HepG2 (cell line): ENCODE measurements around the gene SNX15. TPM values are rescaled to one million over a fixed set of nuclear protein-coding genes. Genes with fewer than 3 reads are reported as not detected.

Experiments
- ATAC-seq: fragments of 200-7000 bp; cut with Tn5 transposase; 3 replicates; pipeline ENCODE4 v1.9.1; 2020; ENCODE audit warnings: mild to moderate bottlenecking, moderate library complexity
- BruUV-seq: library from RNA; stranded (reverse); fragments of 400-500 nt; replicated peaks from 2 replicates; lab custom pipeline; 2021; lab: Mats Ljungman, UMichigan
- CTCF ChIA-PET: fragments of 300-600 bp; formaldehyde crosslinking; extraction: SDS; loops from one replicate; lab custom pipeline; 2021; ENCODE audit warnings: low total read pairs, inconsistent platforms, low intra/inter-chr PET ratio; lab: Yijun Ruan, JAX
- POLR2A ChIA-PET: fragments of 350-600 bp; sonication (Branson Sonifier 250); formaldehyde crosslinking; loops from one replicate; lab custom pipeline; 2020; ENCODE audit warnings: antibody characterized with exemption, inconsistent platforms; lab: Yijun Ruan, JAX
- DNase-seq: peaks from one replicate; pipeline ENCODE4 v3.0.0-alpha.2; 2015; ENCODE audit warnings: low spot score
- FAIRE-seq: peaks from 3 replicates; lab custom pipeline; 2011; peaks lifted over from hg19 to GRCh38; lab: Jason Lieb, UNC
- H2AFZ ChIP-seq: one replicate; pipeline ENCODE4 v1.6.1; 2011; ENCODE audit warnings: low read length, inconsistent platforms
- H3K27ac ChIP-seq: fragments of 300-600 bp; 3 replicates; pipeline ENCODE4 v1.8.0; 2011; ENCODE audit warnings: mixed run types, mild to moderate bottlenecking, mixed read lengths, low read length, inconsistent platforms; ENCODE audit not compliant: insufficient read depth; ENCODE audit errors: extremely low read length
- H3K27me3 ChIP-seq, 2 experiments: fragments of 200-600 bp in 1 of 2; 2 replicates in 1 of 2; 3 replicates in 1 of 2; pipeline versions ENCODE4 v1.6.0 to v1.8.0; 2011; ENCODE audit warnings: low read length in 2 of 2, mild to moderate bottlenecking in 2 of 2, moderate library complexity in 2 of 2, inconsistent platforms in 1 of 2; ENCODE audit not compliant: insufficient read depth in 2 of 2, control insufficient read depth in 1 of 2
- H3K36me3 ChIP-seq, 2 experiments: fragments of 200-600 bp in 1 of 2; replicated peaks in 1 of 2; 2 replicates in 1 of 2; 3 replicates in 1 of 2; pipeline versions ENCODE4 v1.5.1 to v1.8.0; 2011; ENCODE audit warnings: low read length in 2 of 2, inconsistent platforms in 1 of 2; ENCODE audit not compliant: insufficient read depth in 2 of 2, control insufficient read depth in 1 of 2
- H3K4me1 ChIP-seq: 2 replicates; pipeline ENCODE4 v1.5.1; 2012; ENCODE audit warnings: low read length, inconsistent platforms; ENCODE audit not compliant: insufficient read depth
- H3K4me2 ChIP-seq: 2 replicates; pipeline ENCODE4 v1.6.0; 2011; ENCODE audit warnings: low read depth, low read length, inconsistent platforms
- H3K4me3 ChIP-seq, 3 experiments: fragments of 200-600 bp in 1 of 3; sonication (generic), shearing (Covaris generic) in 1 of 3; replicated peaks in 1 of 3; 2 replicates each; pipeline ENCODE4 v1.5.1; 2011 to 2016; ENCODE audit warnings: low read length in 3 of 3, inconsistent platforms in 2 of 3, low read depth in 2 of 3, mild to moderate bottlenecking in 2 of 3, control low read depth in 1 of 3, mixed read lengths in 1 of 3; ENCODE audit not compliant: insufficient read depth in 1 of 3
- H3K79me2 ChIP-seq: one replicate; pipeline ENCODE4 v1.6.1; 2011; ENCODE audit warnings: low read length, inconsistent platforms; ENCODE audit not compliant: insufficient read depth
- H3K9ac ChIP-seq: 2 replicates; pipeline ENCODE4 v1.6.0; 2011; ENCODE audit warnings: mild to moderate bottlenecking, low read depth, low read length, inconsistent platforms; ENCODE audit not compliant: insufficient read depth
- H3K9me3 ChIP-seq: 2 replicates; pipeline ENCODE4 v1.5.1; 2012; ENCODE audit warnings: mild to moderate bottlenecking, low read length
- H4K20me1 ChIP-seq: 2 replicates; pipeline ENCODE4 v1.6.0; 2011; ENCODE audit warnings: inconsistent platforms, mild to moderate bottlenecking, low read length, moderate library complexity; ENCODE audit not compliant: insufficient read depth
- AGO1 ChIP-seq: fragments of 200-400 bp; formaldehyde crosslinking; IDR thresholded peaks from 2 replicates; pipeline ENCODE4 v1.6.1; 2017; ENCODE audit warnings: mild to moderate bottlenecking, low read depth, low read length, moderate library complexity; ENCODE audit not compliant: poor library complexity, severe bottlenecking
- EP300 ChIP-seq, 3 experiments: sonication (generic) in 1 of 3; formaldehyde crosslinking in 1 of 3; IDR thresholded peaks; 2 replicates each; pipeline versions ENCODE4 v1.5.1 to v1.6.1; 2011 to 2020; ENCODE audit warnings: low read depth in 2 of 3, low read length in 2 of 3, borderline replicate concordance in 1 of 3, improper control_type of control experiment in 1 of 3, mild to moderate bottlenecking in 1 of 3, missing genetic modification reagents in 1 of 3, moderate library complexity in 1 of 3
- ESRRA ChIP-seq: sonication (generic); formaldehyde crosslinking; IDR thresholded peaks from 2 replicates; pipeline ENCODE4 v1.5.1; 2020; ENCODE audit warnings: mild to moderate bottlenecking, low read depth, missing genetic modification reagents
- HMGXB4 ChIP-seq, 2 experiments: sonication (generic) in 1 of 2; formaldehyde crosslinking in 1 of 2; IDR thresholded peaks; 2 replicates each; pipeline versions ENCODE4 v1.4.0 to v1.6.1; 2018 to 2020; ENCODE audit warnings: missing genetic modification reagents in 2 of 2, borderline replicate concordance in 1 of 2, low read depth in 1 of 2, mild to moderate bottlenecking in 1 of 2, missing biosample characterization in 1 of 2
- HOXA3 ChIP-seq: sonication (generic); formaldehyde crosslinking; IDR thresholded peaks from 2 replicates; pipeline ENCODE4 v1.5.0; 2020; ENCODE audit warnings: missing genetic modification reagents
- IKZF5 ChIP-seq: IDR thresholded peaks from 2 replicates; pipeline ENCODE4 v1.6.1; 2018; ENCODE audit warnings: missing genetic modification reagents, mild to moderate bottlenecking, missing compliant biosample characterization
- KDM6A ChIP-seq: IDR thresholded peaks from 2 replicates; pipeline ENCODE4 v1.6.1; 2016; ENCODE audit warnings: low read depth
- MTERF4 ChIP-seq: sonication (generic); formaldehyde crosslinking; IDR thresholded peaks from 2 replicates; pipeline ENCODE4 v1.8.0; 2023; ENCODE audit warnings: mild to moderate bottlenecking, missing genetic modification reagents
- NCOA5 ChIP-seq: sonication (generic); formaldehyde crosslinking; IDR thresholded peaks from 2 replicates; pipeline ENCODE4 v1.4.0; 2020; ENCODE audit warnings: missing genetic modification reagents
- NONO ChIP-seq, 2 experiments: fragments of 450-650 bp in 1 of 2; sonication (generic) in 1 of 2; formaldehyde crosslinking in 1 of 2; IDR thresholded peaks in 1 of 2; conservative IDR thresholded peaks in 1 of 2; 2 replicates each; pipeline versions ENCODE4 v1.6.1 to v1.8.0; 2017 to 2022; ENCODE audit warnings: mild to moderate bottlenecking in 1 of 2, missing genetic modification reagents in 1 of 2, moderate library complexity in 1 of 2
- NR2F6 ChIP-seq, 2 experiments: IDR thresholded peaks; 2 replicates each; pipeline ENCODE4 v1.6.1; 2016; ENCODE audit warnings: antibody characterized with exemption in 1 of 2, mild to moderate bottlenecking in 1 of 2
- RFX5 ChIP-seq: IDR thresholded peaks from 2 replicates; pipeline ENCODE4 v1.6.1; 2011; ENCODE audit warnings: low read depth, low read length, improper control_type of control experiment
- SALL1 ChIP-seq: sonication (generic); formaldehyde crosslinking; IDR thresholded peaks from 2 replicates; pipeline ENCODE4 v1.8.0; 2022; ENCODE audit warnings: mild to moderate bottlenecking, missing genetic modification reagents
- TSC22D2 ChIP-seq: sonication (generic); formaldehyde crosslinking; IDR thresholded peaks from 2 replicates; pipeline ENCODE4 v1.5.1; 2020; ENCODE audit warnings: missing genetic modification reagents, mild to moderate bottlenecking, borderline replicate concordance
- XRCC5 ChIP-seq: fragments of 200-400 bp; formaldehyde crosslinking; optimal IDR thresholded peaks from 2 replicates; pipeline ENCODE3; 2017; ENCODE audit warnings: mild to moderate bottlenecking, low read length
- ZNF430 ChIP-seq: sonication (generic); formaldehyde crosslinking; IDR thresholded peaks from 2 replicates; pipeline ENCODE4 v1.9.0; 2021; ENCODE audit warnings: mild to moderate bottlenecking, missing genetic modification reagents
- WGBS: methylation state at CpG from one replicate; pipeline ENCODE4 v1.1.6; 2017; ENCODE audit warnings: low lambda C conversion rate; 5-methylcytosine and 5-hydroxymethylcytosine counted together
- in situ Hi-C: cut with HindIII; loops from 2 replicates; pipeline ENCODE4 v1.10.0; 2017; ENCODE audit warnings: low pct_unique_long_range_greater_than_20kb; ENCODE audit not compliant: extremely low pct_ligation_motif_present
- intact Hi-C: fragments of 100-400 bp; cut with micrococcal nuclease; formaldehyde crosslinking; loops from one replicate; pipeline ENCODE4 v1.10.0; 2022; ENCODE audit not compliant: unreplicated experiment
- polyA plus RNA-seq, 8 experiments: library from polyadenylated mRNA; depleted of rRNA in 3 of 8; stranded (reverse) in 7 of 8; unstranded in 1 of 8; fragments of >200 nt; fragmentation: Illumina TruSeq in 4 of 8; extraction: Trizol in 4 of 8; gene quantifications; 2 replicates each; pipeline versions ENCODE4 v1.2.1 to v1.2.3, GENCODE V29; 2011 to 2016; ENCODE audit warnings: low read depth in 4 of 8, missing spikeins in 1 of 8, mixed read lengths in 1 of 8; ENCODE audit not compliant: insufficient read depth in 1 of 8
- total RNA-seq, 5 experiments: library from RNA; depleted of rRNA; stranded (reverse); fragments of >200 nt; fragmentation: Illumina TruSeq; extraction: Trizol; gene quantifications; 2 replicates each; pipeline ENCODE4 v1.2.3, GENCODE V29; 2016; ENCODE audit warnings: low read depth in 1 of 5
- TF ChIP-seq, protein P1 (sequence below): sonication (generic); formaldehyde crosslinking; IDR thresholded peaks from 2 replicates; pipeline ENCODE4 v1.5.1; 2020; ENCODE audit warnings: missing genetic modification reagents, mild to moderate bottlenecking, borderline replicate concordance

The SNX15 gene
- total and polyA plus RNA-seq, 2 of the 13 experiments (the other 11 are each of a cell fraction or from before 2014, with no cell fraction given): 19.1 to 22.6 TPM

DNA sequence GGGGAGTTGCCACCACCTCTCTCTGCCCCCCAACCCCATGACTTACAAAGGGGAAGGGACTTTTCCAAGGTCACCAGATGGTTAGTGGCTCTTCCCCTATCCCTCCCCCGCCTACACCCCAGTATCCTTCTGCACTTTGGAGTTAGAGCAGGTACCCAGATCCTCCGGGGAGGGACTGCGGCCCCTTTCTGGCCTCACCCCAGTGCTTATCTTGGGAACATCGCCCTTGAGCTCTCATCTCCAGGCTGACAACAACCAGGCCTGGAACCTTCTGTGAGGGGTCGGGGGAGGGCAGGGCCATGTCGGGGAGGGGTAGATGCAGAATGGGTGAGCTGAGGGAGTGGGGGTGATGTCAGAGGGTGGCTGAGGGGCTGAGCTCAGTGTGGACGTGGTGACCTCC, 38.6 kb downstream of the SNX15 start:
- no peak for FAIRE-seq
- CTCF ChIA-PET: no interaction called here
- POLR2A ChIA-PET: interaction anchor here (0.5 to 2.2 kb wide), 16 partner anchors 10 to 357 kb away, joined by 3 to 10 read pairs (median 4); partner anchors contain the start of genes ARL2, NEAT1, SAC3D1 and TM7SF2
- Histone ChIP-seq H3K27me3 (no peaks in the 10 kb centered on the region), H2AFZ (no peak overlapping the region), H3K79me2 (no peaks in the 10 kb centered on the region), H3K27ac (peak overlapping the region; percentile 59), H3K36me3 (no peaks in the 10 kb centered on the region), H3K9ac (peak overlapping the region; percentile 74), H4K20me1 (no peaks in the 10 kb centered on the region), H3K4me3 (peak overlapping the region; percentile 65 to 79 (median 67)), H3K4me2 (peak overlapping the region; percentile 87), H3K9me3 (no peaks in the 10 kb centered on the region), H3K4me1 (peaks cover 40% of the 10 kb centered on the region)
- WGBS: 12% methylated on average over 7 of the region's 7 CpGs
- no peak for DNase-seq
- intact Hi-C loops (no loop called here), in situ Hi-C loops (loop anchor here (5.0 kb wide), 1 partner anchor 39 kb away; the partner anchor contains the start of gene SNX15)
- peak; percentile 9 for ATAC-seq
- BruUV-seq: no TSS peak
- 0 out of 2 replicates have a peak, but pooled peaks have one; percentile 33 for TF ChIP-seq NR2F6 (IDR thresholded peaks at IDR 0.05)
- TF ChIP-seq NR2F6 (CRISPR knock-in tag; IDR thresholded peaks at IDR 0.05): no peak
- TF ChIP-seq HMGXB4 (CRISPR knock-in tag; IDR thresholded peaks at IDR 0.05; ENCODE audit: borderline replicate concordance in 1 of 2, low read depth in 1 of 2): 0 out of 4 replicates have a peak, but pooled peaks of 1 of the 2 experiments have one; percentile 28
- peak; percentile 28; the same call in 1 of the 2 replicates for TF ChIP-seq KDM6A
- peak; percentile 52; the same call in 1 of the 2 replicates for TF ChIP-seq ESRRA
- peak in 1 of 2 experiments; percentile 43; a peak in 1 of 4 replicates for TF ChIP-seq EP300 (IDR thresholded peaks at IDR 0.05; ENCODE audit: low read depth in 2 of 2, low read length in 2 of 2)
- TF ChIP-seq EP300 (CRISPR knock-in tag; IDR thresholded peaks at IDR 0.05; ENCODE audit: borderline replicate concordance): no peak
- TF ChIP-seq NCOA5 (CRISPR knock-in tag): no peak
- no peak for TF ChIP-seq XRCC5
- 0 out of 2 replicates have a peak, but pooled peaks have one; percentile 5 for TF ChIP-seq TSC22D2
- TF ChIP-seq, protein P1, sequence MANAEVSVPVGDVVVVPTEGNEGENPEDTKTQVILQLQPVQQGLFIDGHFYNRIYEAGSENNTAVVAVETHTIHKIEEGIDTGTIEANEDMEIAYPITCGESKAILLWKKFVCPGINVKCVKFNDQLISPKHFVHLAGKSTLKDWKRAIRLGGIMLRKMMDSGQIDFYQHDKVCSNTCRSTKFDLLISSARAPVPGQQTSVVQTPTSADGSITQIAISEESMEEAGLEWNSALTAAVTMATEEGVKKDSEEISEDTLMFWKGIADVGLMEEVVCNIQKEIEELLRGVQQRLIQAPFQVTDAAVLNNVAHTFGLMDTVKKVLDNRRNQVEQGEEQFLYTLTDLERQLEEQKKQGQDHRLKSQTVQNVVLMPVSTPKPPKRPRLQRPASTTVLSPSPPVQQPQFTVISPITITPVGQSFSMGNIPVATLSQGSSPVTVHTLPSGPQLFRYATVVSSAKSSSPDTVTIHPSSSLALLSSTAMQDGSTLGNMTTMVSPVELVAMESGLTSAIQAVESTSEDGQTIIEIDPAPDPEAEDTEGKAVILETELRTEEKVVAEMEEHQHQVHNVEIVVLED: 0 out of 2 replicates have a peak, but pooled peaks have one; percentile 15
- no peak for TF ChIP-seq RFX5
- TF ChIP-seq IKZF5 (CRISPR knock-in tag): 0 out of 2 replicates have a peak, but pooled peaks have one; percentile 12
- TF ChIP-seq SALL1 (CRISPR knock-in tag): no peak
- peak; percentile 54; the same call in 1 of the 2 replicates for TF ChIP-seq ZNF430 (CRISPR knock-in tag)
- TF ChIP-seq MTERF4 (CRISPR knock-in tag): 0 out of 2 replicates have a peak, but pooled peaks have one; percentile 10
- peak; percentile 23; the same call in 1 of the 2 replicates for TF ChIP-seq HOXA3 (CRISPR knock-in tag)
- TF ChIP-seq AGO1: no peak
- no peak for TF ChIP-seq NONO (IDR thresholded peaks at IDR 0.05)
- TF ChIP-seq NONO (CRISPR knock-in tag; conservative IDR thresholded peaks at IDR 0.05): 0 out of 2 replicates have a peak, but pooled peaks have one; percentile 35
